Skeletal muscle satellite cell (primary cell): Measurements from ENCODE around the gene NUTM2G.
"Not testable (repeated sequence)": the region's sequence is repeated elsewhere in the genome, so short reads cannot be mapped to it uniquely, and the experiment has no call there.

ENCODE experiments used
- H3K27me3 ChIP-seq: 2 replicates; pipeline ENCODE4 v1.7.0; 2013; ENCODE audit warnings: low read length; ENCODE audit not compliant: control insufficient read depth, insufficient read depth
- H3K36me3 ChIP-seq: 2 replicates; pipeline ENCODE4 v1.7.0; 2013; ENCODE audit warnings: mild to moderate bottlenecking, control low read depth, low read length; ENCODE audit not compliant: insufficient read depth
- H3K4me1 ChIP-seq: 2 replicates; pipeline ENCODE4 v1.7.0; 2013; ENCODE audit warnings: low read length; ENCODE audit not compliant: control insufficient read depth, insufficient read depth
- H3K4me2 ChIP-seq: 2 replicates; pipeline ENCODE4 v1.7.0; 2013; ENCODE audit warnings: mild to moderate bottlenecking, low read length
- H3K4me3 ChIP-seq: 2 replicates; pipeline ENCODE4 v1.7.0; 2013; ENCODE audit warnings: low read length
- H3K9ac ChIP-seq: 2 replicates; pipeline ENCODE4 v1.7.0; 2013; ENCODE audit warnings: mild to moderate bottlenecking, low read depth, low read length, moderate library complexity
- H3K9me3 ChIP-seq: replicated peaks from 2 replicates; pipeline ENCODE4 v1.7.0; 2013; ENCODE audit warnings: mild to moderate bottlenecking, control low read depth, low read length

NUTM2G gene

GRCh38 chr9:96918550-96918949, 10.1 kb upstream of the NUTM2G start:
- not testable (repeated sequence) for H3K9ac ChIP-seq, H3K4me2 ChIP-seq, H3K4me3 ChIP-seq, H3K36me3 ChIP-seq, H3K27me3 ChIP-seq, H3K4me1 ChIP-seq, H3K9me3 ChIP-seq

DNA sequence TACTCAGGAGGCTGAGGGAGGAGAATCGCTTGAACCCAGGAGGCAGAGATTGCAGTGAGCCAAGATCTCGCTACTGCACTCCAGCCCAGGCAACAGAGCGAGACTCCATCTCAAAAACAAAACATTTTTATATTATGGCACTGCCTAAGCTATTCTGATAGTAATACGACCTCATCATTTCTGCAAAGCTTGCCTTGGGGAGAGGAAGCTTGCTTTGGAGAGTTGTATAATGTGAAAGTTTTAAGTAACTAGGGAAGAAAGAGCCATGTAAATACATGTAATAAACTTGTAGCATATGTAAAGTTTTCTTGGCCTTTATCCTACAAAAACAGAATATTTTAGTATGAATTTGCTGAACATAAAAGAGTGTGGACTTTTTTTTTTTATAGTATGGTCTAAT, 7.8 kb upstream of the NUTM2G start:
- not testable (repeated sequence) for H3K9me3 ChIP-seq, H3K4me3 ChIP-seq, H3K4me1 ChIP-seq, H3K4me2 ChIP-seq, H3K27me3 ChIP-seq, H3K36me3 ChIP-seq, H3K9ac ChIP-seq

GRCh38 chr9:96925587-96925986, 3.1 kb upstream of the NUTM2G start:
- H3K4me3 ChIP-seq, H3K27me3 ChIP-seq, H3K9ac ChIP-seq, H3K9me3 ChIP-seq, H3K4me1 ChIP-seq, H3K36me3 ChIP-seq, H3K4me2 ChIP-seq: not testable (repeated sequence)

DNA sequence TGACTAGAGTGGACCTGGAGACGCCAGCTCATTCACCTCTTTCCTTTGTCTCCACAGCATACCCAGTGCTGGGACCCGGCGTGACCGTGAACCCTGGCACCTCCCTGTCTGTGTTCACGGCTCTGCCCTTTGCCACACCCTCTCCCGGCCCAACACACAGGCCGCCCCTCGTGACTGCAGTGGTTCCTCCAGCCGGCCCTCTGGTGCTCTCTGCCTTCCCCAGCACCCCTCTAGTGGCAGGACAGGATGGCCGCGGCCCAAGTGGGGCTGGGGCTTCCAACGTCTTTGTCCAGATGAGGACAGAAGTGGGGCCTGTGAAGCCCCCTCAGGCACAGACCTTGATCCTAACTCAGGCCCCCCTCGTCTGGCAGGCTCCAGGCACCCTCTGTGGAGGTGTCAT, 3.0 kb downstream of the NUTM2G start:
- H3K4me3 ChIP-seq, H3K27me3 ChIP-seq, H3K4me1 ChIP-seq, H3K36me3 ChIP-seq, H3K4me2 ChIP-seq, H3K9ac ChIP-seq, H3K9me3 ChIP-seq: not testable (repeated sequence)

- not testable (repeated sequence) for H3K4me3 ChIP-seq, H3K27me3 ChIP-seq, H3K9me3 ChIP-seq, H3K9ac ChIP-seq, H3K4me2 ChIP-seq, H3K4me1 ChIP-seq, H3K36me3 ChIP-seq
Observed at GRCh38 chr9:96934097-96934496, 5.5 kb downstream of the NUTM2G start.

DNA sequence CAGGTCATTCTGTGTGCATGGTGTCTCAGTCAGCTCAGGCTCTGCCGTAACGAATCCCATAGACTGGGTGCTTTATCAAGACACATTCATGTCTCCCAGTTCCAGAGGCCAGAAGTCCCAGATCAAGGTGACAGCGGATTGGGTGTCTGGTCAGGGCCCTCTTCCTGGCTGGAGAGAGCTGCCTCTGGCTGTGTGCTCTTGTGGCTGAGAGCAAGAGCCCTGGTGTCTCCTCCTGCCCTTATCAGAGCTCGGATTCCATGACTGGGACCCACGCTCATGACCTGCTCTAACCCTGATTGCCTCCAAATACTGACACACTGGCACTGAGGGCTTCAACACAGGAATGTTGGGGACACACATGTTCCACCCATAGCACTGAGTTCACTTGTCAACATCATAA, 6.1 kb downstream of the NUTM2G start:
- not testable (repeated sequence) for H3K27me3 ChIP-seq, H3K4me3 ChIP-seq, H3K9ac ChIP-seq, H3K4me2 ChIP-seq, H3K4me1 ChIP-seq, H3K36me3 ChIP-seq, H3K9me3 ChIP-seq

DNA sequence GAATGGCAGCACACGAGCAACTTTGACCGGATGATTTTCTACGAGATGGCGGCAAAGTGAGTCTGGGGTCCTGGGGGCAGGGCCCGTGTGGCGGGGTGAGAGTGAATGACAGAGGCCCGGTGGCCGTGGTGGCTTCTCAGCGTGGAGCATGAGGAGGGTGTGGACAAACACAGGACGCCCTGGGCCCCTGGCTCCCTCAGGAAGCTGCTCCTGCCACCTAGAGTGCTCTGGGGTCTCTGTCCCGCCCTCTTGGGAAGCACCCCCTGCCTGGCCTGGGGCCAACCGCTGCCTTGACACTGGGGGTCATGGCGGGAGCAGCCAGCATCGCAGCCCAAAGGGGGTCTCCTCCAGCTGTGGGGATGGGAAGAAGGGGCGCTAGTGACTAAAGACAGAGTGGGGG, 6.8 kb downstream of the NUTM2G start:
- not testable (repeated sequence) for H3K27me3 ChIP-seq, H3K9me3 ChIP-seq, H3K36me3 ChIP-seq, H3K4me1 ChIP-seq, H3K4me2 ChIP-seq, H3K4me3 ChIP-seq, H3K9ac ChIP-seq

- not testable (repeated sequence) for H3K9ac ChIP-seq, H3K4me3 ChIP-seq, H3K27me3 ChIP-seq, H3K4me2 ChIP-seq, H3K4me1 ChIP-seq, H3K9me3 ChIP-seq, H3K36me3 ChIP-seq
Observed at GRCh38 chr9:96937442-96937841, 8.8 kb downstream of the NUTM2G start.

GRCh38 chr9:96938957-96939665, 10.5 kb downstream of the NUTM2G start:
- H3K9me3 ChIP-seq, H3K9ac ChIP-seq, H3K4me2 ChIP-seq, H3K36me3 ChIP-seq, H3K27me3 ChIP-seq, H3K4me3 ChIP-seq, H3K4me1 ChIP-seq: not testable (repeated sequence)

GRCh38 chr9:96940982-96941381, 12.3 kb downstream of the NUTM2G start:
- not testable (repeated sequence) for H3K36me3 ChIP-seq, H3K4me3 ChIP-seq, H3K9me3 ChIP-seq, H3K9ac ChIP-seq, H3K27me3 ChIP-seq, H3K4me2 ChIP-seq, H3K4me1 ChIP-seq

DNA sequence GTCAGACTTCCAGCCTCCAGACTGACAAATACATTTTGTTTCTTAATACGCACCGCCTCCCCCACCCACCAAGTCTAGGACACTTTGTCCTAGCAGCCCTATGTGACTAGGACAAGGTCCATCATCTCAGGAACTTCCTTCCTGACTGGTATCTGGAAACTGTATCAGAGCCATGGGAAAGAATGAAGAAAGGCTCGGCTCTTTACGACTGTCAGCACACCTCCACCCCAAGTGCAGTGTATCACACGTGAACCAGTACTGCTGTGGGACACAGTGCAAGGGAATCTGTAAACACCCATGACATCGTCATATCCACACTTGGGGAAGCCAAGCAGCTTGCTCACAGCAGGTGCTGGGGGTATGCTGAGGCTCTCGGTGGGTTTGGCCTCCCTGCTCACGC, 13.0 kb downstream of the NUTM2G start:
- H3K4me1 ChIP-seq, H3K9me3 ChIP-seq, H3K4me3 ChIP-seq, H3K27me3 ChIP-seq, H3K4me2 ChIP-seq, H3K36me3 ChIP-seq, H3K9ac ChIP-seq: not testable (repeated sequence)

- not testable (repeated sequence) for H3K4me1 ChIP-seq, H3K9ac ChIP-seq, H3K9me3 ChIP-seq, H3K27me3 ChIP-seq, H3K36me3 ChIP-seq, H3K4me3 ChIP-seq, H3K4me2 ChIP-seq
Observed at GRCh38 chr9:96942181-96942580, 13.5 kb downstream of the NUTM2G start.
